Measurements from ENCODE around the gene CAPN1. TPM values are rescaled to one million over a fixed set of nuclear protein-coding genes. Genes with fewer than 3 reads are reported as not detected.
A peak's percentile ranks its signal among the peaks of the same experiment; 100 is the strongest.

The CAPN1 gene
- total RNA-seq, 1 experiment from 2014 or later = 96.5 TPM

- no peak overlapping the region for H2AFZ ChIP-seq (ENCODE audit: low read length)
- peaks cover 6% of the 10 kb centered on the region; the same call in 1 of the 2 replicates for H3K36me3 ChIP-seq (ENCODE audit: insufficient read depth, low read length)
- H4K20me1 ChIP-seq (ENCODE audit: insufficient read depth, low read depth, low read length) = no peaks in the 10 kb centered on the region
- H3K27me3 ChIP-seq (ENCODE audit: low read length) = no peaks in the 10 kb centered on the region
- DNase-seq = no peak
- H3K27ac ChIP-seq (ENCODE audit: low read length) = no peak overlapping the region
- no peaks in the 10 kb centered on the region for H3K9me2 ChIP-seq (replicated peaks; ENCODE audit: insufficient read depth, low read length)
- H3K4me3 ChIP-seq (ENCODE audit: low read length) = no peak overlapping the region
- no peaks in the 10 kb centered on the region for H3K79me2 ChIP-seq (ENCODE audit: low read length)
- H3K4me1 ChIP-seq (ENCODE audit: low read length) = no peaks in the 10 kb centered on the region
- H3K9ac ChIP-seq (ENCODE audit: low read length) = no peak overlapping the region
- H3K4me2 ChIP-seq (ENCODE audit: low read depth, low read length, poor library complexity, severe bottlenecking) = no peak overlapping the region
- H3K9me3 ChIP-seq (ENCODE audit: low read length) = no peaks in the 10 kb centered on the region
Measured at GRCh38 chr11:65189191-65189590, 7.5 kb downstream of the CAPN1 start.

GRCh38 chr11:65194564-65194963, 12.8 kb downstream of the CAPN1 start:
- Histone ChIP-seq H3K36me3 (ENCODE audit: insufficient read depth, low read length) (peaks cover 16% of the 10 kb centered on the region; the same call in 1 of the 2 replicates), H3K9me3 (ENCODE audit: low read length) (no peaks in the 10 kb centered on the region)

DNA sequence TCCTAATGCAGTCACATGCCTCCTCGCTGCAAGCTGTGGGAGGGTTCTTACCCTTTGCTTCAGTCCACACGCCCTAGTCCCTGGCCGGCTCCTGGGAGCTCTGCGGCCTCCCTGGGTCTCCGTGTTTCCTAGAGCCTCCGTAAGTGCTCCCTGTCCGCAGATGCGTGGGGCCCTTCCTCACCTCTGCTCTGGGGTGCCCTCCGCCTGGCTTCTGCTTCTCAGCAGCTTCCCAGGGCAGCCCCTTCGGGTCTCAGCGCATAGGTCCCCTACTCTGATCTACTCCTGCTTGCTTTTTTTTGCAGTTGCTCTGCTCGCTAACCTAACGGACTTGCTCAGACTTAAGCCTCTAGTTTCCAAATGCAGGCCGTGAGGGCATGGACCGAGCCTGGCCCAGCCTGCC, 22.4 kb downstream of the CAPN1 start:
- Histone ChIP-seq H3K9me3 (ENCODE audit: low read length) (no peaks in the 10 kb centered on the region), H3K4me2 (ENCODE audit: low read depth, low read length, poor library complexity, severe bottlenecking) (no peak overlapping the region), H3K79me2 (ENCODE audit: low read length) (no peaks in the 10 kb centered on the region), H3K9ac (ENCODE audit: low read length) (no peak overlapping the region), H3K4me3 (ENCODE audit: low read length) (no peak overlapping the region), H2AFZ (ENCODE audit: low read length) (no peak overlapping the region), H4K20me1 (ENCODE audit: insufficient read depth, low read depth, low read length) (no peaks in the 10 kb centered on the region), H3K27ac (ENCODE audit: low read length) (no peak overlapping the region), H3K27me3 (ENCODE audit: low read length) (no peaks in the 10 kb centered on the region), H3K4me1 (ENCODE audit: low read length) (peaks cover 5% of the 10 kb centered on the region), H3K36me3 (ENCODE audit: insufficient read depth, low read length) (no peaks in the 10 kb centered on the region), H3K9me2 (replicated peaks; ENCODE audit: insufficient read depth, low read length) (no peaks in the 10 kb centered on the region)
- peak; percentile 33 for DNase-seq

More at GRCh38 chr11:65194564-65194963, 12.8 kb downstream of the CAPN1 start:
- no peak overlapping the region for H2AFZ ChIP-seq (ENCODE audit: low read length)
- H3K9me2 ChIP-seq (replicated peaks; ENCODE audit: insufficient read depth, low read length) = no peaks in the 10 kb centered on the region
- no peaks in the 10 kb centered on the region for H3K27me3 ChIP-seq (ENCODE audit: low read length)
- DNase-seq = no peak
- H3K4me2 ChIP-seq (ENCODE audit: low read depth, low read length, poor library complexity, severe bottlenecking) = no peak overlapping the region
- H3K27ac ChIP-seq (ENCODE audit: low read length) = no peak overlapping the region
- H3K4me1 ChIP-seq (ENCODE audit: low read length) = no peaks in the 10 kb centered on the region
- H3K9ac ChIP-seq (ENCODE audit: low read length) = no peak overlapping the region
- no peak overlapping the region for H3K4me3 ChIP-seq (ENCODE audit: low read length)
- no peaks in the 10 kb centered on the region for H3K79me2 ChIP-seq (ENCODE audit: low read length)
- H4K20me1 ChIP-seq (ENCODE audit: insufficient read depth, low read depth, low read length) = no peaks in the 10 kb centered on the region

DNA sequence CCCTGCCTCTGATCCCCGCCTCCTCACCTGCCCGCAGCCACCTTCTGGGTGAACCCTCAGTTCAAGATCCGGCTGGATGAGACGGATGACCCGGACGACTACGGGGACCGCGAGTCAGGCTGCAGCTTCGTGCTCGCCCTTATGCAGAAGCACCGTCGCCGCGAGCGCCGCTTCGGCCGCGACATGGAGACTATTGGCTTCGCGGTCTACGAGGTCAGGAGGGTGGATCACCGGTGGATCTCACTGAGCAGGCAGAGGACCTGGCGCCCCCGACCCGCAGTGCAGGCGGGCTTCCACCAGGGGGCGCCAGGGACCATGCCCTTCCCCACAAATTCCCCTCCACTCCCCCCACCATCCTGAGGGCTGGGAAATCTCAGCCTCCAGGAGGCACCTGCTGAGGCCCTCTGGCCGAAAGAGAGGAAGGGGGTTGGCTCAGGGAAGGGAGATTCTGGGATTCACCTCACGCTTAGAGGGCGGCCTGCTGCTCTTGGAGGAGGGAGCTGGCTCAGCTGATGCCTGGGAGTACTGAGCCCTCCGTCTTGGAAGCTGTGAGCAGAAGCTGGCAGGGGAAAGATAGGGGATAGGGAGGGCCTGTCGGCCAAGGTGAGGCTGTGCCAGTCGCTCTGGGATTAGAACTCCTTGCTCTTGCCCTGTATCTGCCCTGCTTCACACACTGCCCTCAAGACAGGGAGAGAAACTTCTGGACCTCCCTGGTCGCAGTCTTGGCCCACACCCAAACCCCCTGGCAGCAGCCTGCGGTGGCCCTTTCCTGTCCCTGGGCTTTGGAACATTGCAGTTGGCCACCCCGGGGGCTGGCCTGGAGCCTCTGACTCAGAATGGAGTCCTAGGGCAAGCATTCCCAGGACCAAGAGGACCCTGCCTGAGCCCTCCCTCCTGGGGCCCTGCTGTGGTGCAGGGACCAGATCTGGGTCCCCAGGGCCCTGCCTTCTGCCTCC, 23.2 kb downstream of the CAPN1 start:
- H3K9me2 ChIP-seq (replicated peaks; ENCODE audit: insufficient read depth, low read length) = no peaks in the 10 kb centered on the region
- no peak overlapping the region for H3K4me2 ChIP-seq (ENCODE audit: low read depth, low read length, poor library complexity, severe bottlenecking)
- H3K36me3 ChIP-seq (ENCODE audit: insufficient read depth, low read length) = no peaks in the 10 kb centered on the region
- H4K20me1 ChIP-seq (ENCODE audit: insufficient read depth, low read depth, low read length) = no peaks in the 10 kb centered on the region
- H3K79me2 ChIP-seq (ENCODE audit: low read length) = no peaks in the 10 kb centered on the region
- no peak overlapping the region for H3K9ac ChIP-seq (ENCODE audit: low read length)
- H3K27me3 ChIP-seq (ENCODE audit: low read length) = no peaks in the 10 kb centered on the region
- no peaks in the 10 kb centered on the region for H3K9me3 ChIP-seq (ENCODE audit: low read length)
- H2AFZ ChIP-seq (ENCODE audit: low read length) = no peak overlapping the region
- H3K4me3 ChIP-seq (ENCODE audit: low read length) = no peak overlapping the region
- DNase-seq = peak; percentile 74
- H3K27ac ChIP-seq (ENCODE audit: low read length) = no peak overlapping the region
- H3K4me1 ChIP-seq (ENCODE audit: low read length) = peaks cover 5% of the 10 kb centered on the region

GRCh38 chr11:65205602-65205967, 23.9 kb downstream of the CAPN1 start:
- Histone ChIP-seq H3K4me1 (ENCODE audit: low read length) (peaks cover 5% of the 10 kb centered on the region), H2AFZ (ENCODE audit: low read length) (no peak overlapping the region), H3K4me2 (ENCODE audit: low read depth, low read length, poor library complexity, severe bottlenecking) (no peak overlapping the region), H4K20me1 (ENCODE audit: insufficient read depth, low read depth, low read length) (no peaks in the 10 kb centered on the region), H3K9ac (ENCODE audit: low read length) (no peak overlapping the region), H3K4me3 (ENCODE audit: low read length) (no peak overlapping the region), H3K36me3 (ENCODE audit: insufficient read depth, low read length) (no peaks in the 10 kb centered on the region), H3K9me3 (ENCODE audit: low read length) (no peaks in the 10 kb centered on the region), H3K27me3 (ENCODE audit: low read length) (no peaks in the 10 kb centered on the region), H3K27ac (ENCODE audit: low read length) (no peak overlapping the region), H3K9me2 (replicated peaks; ENCODE audit: insufficient read depth, low read length) (no peaks in the 10 kb centered on the region), H3K79me2 (ENCODE audit: low read length) (no peaks in the 10 kb centered on the region)
- DNase-seq = peak; percentile 36

DNA sequence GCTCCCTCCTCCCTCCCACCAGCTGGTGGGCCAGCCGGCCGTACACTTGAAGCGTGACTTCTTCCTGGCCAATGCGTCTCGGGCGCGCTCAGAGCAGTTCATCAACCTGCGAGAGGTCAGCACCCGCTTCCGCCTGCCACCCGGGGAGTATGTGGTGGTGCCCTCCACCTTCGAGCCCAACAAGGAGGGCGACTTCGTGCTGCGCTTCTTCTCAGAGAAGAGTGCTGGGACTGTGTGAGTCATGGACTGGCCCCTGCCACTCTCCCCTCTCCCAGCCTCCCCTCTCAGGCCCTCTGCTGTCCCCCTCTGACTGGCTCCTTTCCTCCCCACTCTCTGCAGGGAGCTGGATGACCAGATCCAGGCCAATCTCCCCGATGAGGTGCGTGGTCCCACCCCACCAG, 24.7 kb downstream of the CAPN1 start:
- no peak overlapping the region for H3K4me2 ChIP-seq (ENCODE audit: low read depth, low read length, poor library complexity, severe bottlenecking)
- no peak overlapping the region for H3K4me3 ChIP-seq (ENCODE audit: low read length)
- no peaks in the 10 kb centered on the region for H3K36me3 ChIP-seq (ENCODE audit: insufficient read depth, low read length)
- no peaks in the 10 kb centered on the region for H3K9me2 ChIP-seq (replicated peaks; ENCODE audit: insufficient read depth, low read length)
- H3K27ac ChIP-seq (ENCODE audit: low read length) = no peak overlapping the region
- H3K79me2 ChIP-seq (ENCODE audit: low read length) = no peaks in the 10 kb centered on the region
- no peaks in the 10 kb centered on the region for H3K27me3 ChIP-seq (ENCODE audit: low read length)
- DNase-seq = no peak
- no peaks in the 10 kb centered on the region for H3K9me3 ChIP-seq (ENCODE audit: low read length)
- peaks cover 8% of the 10 kb centered on the region for H3K4me1 ChIP-seq (ENCODE audit: low read length)
- no peaks in the 10 kb centered on the region for H4K20me1 ChIP-seq (ENCODE audit: insufficient read depth, low read depth, low read length)
- no peak overlapping the region for H3K9ac ChIP-seq (ENCODE audit: low read length)
- no peak overlapping the region for H2AFZ ChIP-seq (ENCODE audit: low read length)

DNA sequence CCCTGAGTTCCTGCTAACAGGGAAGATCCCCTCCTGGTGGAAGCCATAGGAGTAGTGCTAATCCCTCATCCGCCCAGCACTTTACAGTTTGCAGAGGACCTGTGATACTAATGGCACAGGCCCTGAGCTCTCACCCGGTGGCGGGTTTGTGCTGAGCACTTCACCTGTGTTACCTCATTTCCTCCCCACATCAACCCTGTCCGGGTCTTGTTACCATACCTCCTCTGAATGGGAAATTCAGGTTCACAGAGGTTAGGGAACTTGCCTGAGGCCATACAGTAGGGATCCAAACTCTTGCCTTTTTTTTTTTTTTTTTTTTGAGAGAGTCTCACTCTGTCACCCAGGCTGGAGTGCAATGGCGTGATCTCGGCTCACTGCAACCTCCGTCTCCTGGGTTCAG, 25.2 kb downstream of the CAPN1 start:
- Histone ChIP-seq H3K4me3 (ENCODE audit: low read length) (no peak overlapping the region), H3K27ac (ENCODE audit: low read length) (no peak overlapping the region), H3K4me1 (ENCODE audit: low read length) (peaks cover 13% of the 10 kb centered on the region), H3K9ac (ENCODE audit: low read length) (no peak overlapping the region), H3K4me2 (ENCODE audit: low read depth, low read length, poor library complexity, severe bottlenecking) (no peak overlapping the region), H4K20me1 (ENCODE audit: insufficient read depth, low read depth, low read length) (no peaks in the 10 kb centered on the region), H2AFZ (ENCODE audit: low read length) (no peak overlapping the region), H3K79me2 (ENCODE audit: low read length) (no peaks in the 10 kb centered on the region), H3K36me3 (ENCODE audit: insufficient read depth, low read length) (no peaks in the 10 kb centered on the region), H3K9me3 (ENCODE audit: low read length) (no peaks in the 10 kb centered on the region), H3K27me3 (ENCODE audit: low read length) (no peaks in the 10 kb centered on the region), H3K9me2 (replicated peaks; ENCODE audit: insufficient read depth, low read length) (no peaks in the 10 kb centered on the region)
- DNase-seq = peak; percentile 42

- H2AFZ ChIP-seq (ENCODE audit: low read length) = no peak overlapping the region
- no peak overlapping the region for H3K9ac ChIP-seq (ENCODE audit: low read length)
- no peaks in the 10 kb centered on the region for H3K9me3 ChIP-seq (ENCODE audit: low read length)
- H4K20me1 ChIP-seq (ENCODE audit: insufficient read depth, low read depth, low read length) = no peaks in the 10 kb centered on the region
- peak; percentile 32 for DNase-seq
- H3K4me3 ChIP-seq (ENCODE audit: low read length) = no peak overlapping the region
- no peak overlapping the region for H3K4me2 ChIP-seq (ENCODE audit: low read depth, low read length, poor library complexity, severe bottlenecking)
- no peaks in the 10 kb centered on the region for H3K36me3 ChIP-seq (ENCODE audit: insufficient read depth, low read length)
- H3K27me3 ChIP-seq (ENCODE audit: low read length) = no peaks in the 10 kb centered on the region
- H3K79me2 ChIP-seq (ENCODE audit: low read length) = no peaks in the 10 kb centered on the region
- H3K4me1 ChIP-seq (ENCODE audit: low read length) = peaks cover 20% of the 10 kb centered on the region
- no peak overlapping the region for H3K27ac ChIP-seq (ENCODE audit: low read length)
- H3K9me2 ChIP-seq (replicated peaks; ENCODE audit: insufficient read depth, low read length) = no peaks in the 10 kb centered on the region
Measured at GRCh38 chr11:65207918-65208784, 26.4 kb downstream of the CAPN1 start.

Measured in Karpas-422 (cell line).